Bronchial epithelial cell (primary cell): ENCODE measurements around the gene DHPS. TPM values are rescaled to one million over a fixed set of nuclear protein-coding genes. Genes with fewer than 3 reads are reported as not detected.

Source experiments
- DNase-seq: peaks from one replicate; pipeline ENCODE4 v3.0.0-alpha.2; 2010; ENCODE audit warnings: low read depth
- FAIRE-seq: peaks from 2 replicates; lab custom pipeline; 2011; peaks lifted over from hg19 to GRCh38; lab: Jason Lieb, UNC
- H3K27me3 ChIP-seq: 2 replicates; pipeline ENCODE4 v1.5.1; 2011; ENCODE audit warnings: low read length; ENCODE audit not compliant: control insufficient read depth, insufficient read depth
- H3K36me3 ChIP-seq: 2 replicates; pipeline ENCODE4 v1.5.1; 2011; ENCODE audit warnings: low read length; ENCODE audit not compliant: control insufficient read depth, insufficient read depth
- H3K4me3 ChIP-seq: 2 replicates; pipeline ENCODE4 v1.5.1; 2011; ENCODE audit warnings: mild to moderate bottlenecking, low read depth, low read length, control low read depth
- CTCF ChIP-seq: IDR thresholded peaks from 2 replicates; pipeline ENCODE4 v1.5.1; 2011; ENCODE audit warnings: mild to moderate bottlenecking, moderate library complexity, low read length, control low read depth, inconsistent platforms; ENCODE audit not compliant: insufficient read depth, severe bottlenecking
- total RNA-seq: library from RNA; depleted of rRNA; stranded (reverse); fragments of >200 nt; gene quantifications from 2 replicates; pipeline ENCODE4 v1.2.1, GENCODE V29; 2014

The DHPS gene
- total RNA-seq, 1 donor from 2014 or later, result 94.5 TPM

- TF ChIP-seq CTCF, result no peak
- no peak for FAIRE-seq
These were observed 39.2 kb downstream of the DHPS start for GRCh38 chr19:12642506-12642905.

GRCh38 chr19:12641456-12641855 is 40.2 kb downstream of the DHPS start:
- Histone ChIP-seq H3K36me3 (no peaks in the 10 kb centered on the region), H3K4me3 (no peak overlapping the region), H3K27me3 (no peaks in the 10 kb centered on the region)
- DNase-seq, result no peak
- FAIRE-seq, result no peak
- no peak for TF ChIP-seq CTCF

More at GRCh38 chr19:12642506-12642905, 39.2 kb downstream of the DHPS start:
- Histone ChIP-seq H3K4me3 (no peak overlapping the region), H3K27me3 (no peaks in the 10 kb centered on the region), H3K36me3 (no peaks in the 10 kb centered on the region)
- DNase-seq, result no peak

- no peaks in the 10 kb centered on the region for H3K36me3 ChIP-seq
- TF ChIP-seq CTCF, result peak; percentile 86
- H3K27me3 ChIP-seq, result no peaks in the 10 kb centered on the region
- DNase-seq (peak; percentile 46), FAIRE-seq (no peak)
- peak overlapping the region; percentile 7 for H3K4me3 ChIP-seq
These were observed 41.6 kb downstream of the DHPS start for GRCh38 chr19:12639901-12640613.

GRCh38 chr19:12638611-12639182 is 43.0 kb downstream of the DHPS start:
- no peak for TF ChIP-seq CTCF
- no peaks in the 10 kb centered on the region for H3K36me3 ChIP-seq
- no peak overlapping the region for H3K4me3 ChIP-seq
- DNase-seq, result no peak
- H3K27me3 ChIP-seq, result no peaks in the 10 kb centered on the region
- FAIRE-seq, result no peak

GRCh38 chr19:12636631-12637030 is 45.0 kb downstream of the DHPS start:
- no peak for DNase-seq
- no peak for TF ChIP-seq CTCF
- no peak overlapping the region for H3K4me3 ChIP-seq
- H3K27me3 ChIP-seq, result no peaks in the 10 kb centered on the region
- FAIRE-seq, result no peak
- no peaks in the 10 kb centered on the region for H3K36me3 ChIP-seq

- Histone ChIP-seq H3K27me3 (no peaks in the 10 kb centered on the region), H3K4me3 (no peak overlapping the region), H3K36me3 (peaks cover 13% of the 10 kb centered on the region)
- DNase-seq (no peak), FAIRE-seq (no peak)
- no peak for TF ChIP-seq CTCF
These were observed 52.5 kb downstream of the DHPS start for GRCh38 chr19:12629215-12629614.
